Measurements from ENCODE around the gene C1orf174. TPM values are rescaled to one million over a fixed set of nuclear protein-coding genes. Genes with fewer than 3 reads are reported as not detected.

C1orf174 gene
- total RNA-seq, 3 donors from 2014 or later (not counting 1 experiment from before 2014, with no cell fraction given), result 52.9 to 62.3 (median 61.5) TPM

- intact Hi-C loops (cut with micrococcal nuclease), result no loop called here
- Mint-ChIP-seq H3K36me3 (no peaks in the 10 kb centered on the region), H3K27ac (no peak overlapping the region), H3K4me1 (no peaks in the 10 kb centered on the region), H3K4me3 (no peak overlapping the region), H3K9me3 (no peaks in the 10 kb centered on the region), H3K27me3 (ENCODE audit: low read depth in 2 of 2) (peaks cover 0 to 11% of the 10 kb centered on the region in 2 donors)
- H3K36me3 ChIP-seq (ENCODE audit: control insufficient read depth, insufficient read depth, low read length), result no peaks in the 10 kb centered on the region
- no peaks in the 10 kb centered on the region for H3K9me3 ChIP-seq (ENCODE audit: control insufficient read depth, insufficient read depth, low read length)
- no peak overlapping the region for H3K4me3 ChIP-seq (ENCODE audit: low read length)
- no peak overlapping the region for H3K27ac ChIP-seq (ENCODE audit: low read length)
- no peak for TF ChIP-seq CTCF (IDR thresholded peaks at IDR 0.05)
- ATAC-seq (no peak), DNase-seq (no peak)
- H3K4me1 ChIP-seq (ENCODE audit: control insufficient read depth, insufficient read depth, low read length), result peaks cover 8% of the 10 kb centered on the region
- WGBS (ENCODE audit: insufficient coverage), result 76% methylated on average over 30 of the region's 30 CpGs
- H3K27me3 ChIP-seq (ENCODE audit: control insufficient read depth, insufficient read depth, low read length), result peaks cover 3% of the 10 kb centered on the region
Measured at GRCh38 chr1:3910049-3910731, 10.1 kb upstream of the C1orf174 start.

- intact Hi-C loops (cut with micrococcal nuclease), result no loop called here
Measured at GRCh38 chr1:3909615-3910014, 9.5 kb upstream of the C1orf174 start.

GRCh38 chr1:3908886-3909517 lies 8.9 kb upstream of the C1orf174 start:
- H3K9me3 Mint-ChIP-seq, result no peaks in the 10 kb centered on the region
- no peak overlapping the region for H3K27ac ChIP-seq (ENCODE audit: low read length)
- H3K9me3 ChIP-seq (ENCODE audit: control insufficient read depth, insufficient read depth, low read length), result no peaks in the 10 kb centered on the region
- no peaks in the 10 kb centered on the region for H3K36me3 ChIP-seq (ENCODE audit: control insufficient read depth, insufficient read depth, low read length)
- no peak for ATAC-seq
- 90% methylated on average over 14 of the region's 17 CpGs for WGBS (ENCODE audit: insufficient coverage)
- no peak for TF ChIP-seq CTCF (IDR thresholded peaks at IDR 0.05)
- no peak for DNase-seq
- H3K27ac Mint-ChIP-seq, result no peak overlapping the region
- H3K36me3 Mint-ChIP-seq, result no peaks in the 10 kb centered on the region
- peaks cover 0 to 11% of the 10 kb centered on the region in 2 donors for H3K27me3 Mint-ChIP-seq (ENCODE audit: low read depth in 2 of 2)
- peaks cover 3% of the 10 kb centered on the region for H3K27me3 ChIP-seq (ENCODE audit: control insufficient read depth, insufficient read depth, low read length)
- H3K4me1 Mint-ChIP-seq, result peaks cover 0 to under 1% of the 10 kb centered on the region in 2 donors
- H3K4me1 ChIP-seq (ENCODE audit: control insufficient read depth, insufficient read depth, low read length), result peaks cover 14% of the 10 kb centered on the region
- H3K4me3 Mint-ChIP-seq, result no peak overlapping the region
- H3K4me3 ChIP-seq (ENCODE audit: low read length), result no peak overlapping the region
- intact Hi-C loops (cut with micrococcal nuclease), result no loop called here

More at GRCh38 chr1:3909615-3910014, 9.5 kb upstream of the C1orf174 start:
- no peaks in the 10 kb centered on the region for H3K9me3 ChIP-seq (ENCODE audit: control insufficient read depth, insufficient read depth, low read length)
- H3K27ac Mint-ChIP-seq, result no peak overlapping the region
- no peak overlapping the region for H3K4me3 ChIP-seq (ENCODE audit: low read length)
- H3K4me3 Mint-ChIP-seq, result no peak overlapping the region
- no peak for TF ChIP-seq CTCF (IDR thresholded peaks at IDR 0.05)
- ATAC-seq (no peak), DNase-seq (no peak)
- peaks cover 8% of the 10 kb centered on the region for H3K4me1 ChIP-seq (ENCODE audit: control insufficient read depth, insufficient read depth, low read length)
- peaks cover 3% of the 10 kb centered on the region for H3K27me3 ChIP-seq (ENCODE audit: control insufficient read depth, insufficient read depth, low read length)
- no peaks in the 10 kb centered on the region for H3K36me3 Mint-ChIP-seq
- H3K27ac ChIP-seq (ENCODE audit: low read length), result no peak overlapping the region
- no peaks in the 10 kb centered on the region for H3K9me3 Mint-ChIP-seq
- H3K36me3 ChIP-seq (ENCODE audit: control insufficient read depth, insufficient read depth, low read length), result no peaks in the 10 kb centered on the region
- 79% methylated on average over 6 of the region's 7 CpGs for WGBS (ENCODE audit: insufficient coverage)
- peaks cover 0 to 11% of the 10 kb centered on the region in 2 donors for H3K27me3 Mint-ChIP-seq (ENCODE audit: low read depth in 2 of 2)
- H3K4me1 Mint-ChIP-seq, result no peaks in the 10 kb centered on the region

Measured in natural killer cell (primary cell).